22Rv1 (cell line): Measurements from ENCODE around the gene GNRH2.

ENCODE experiments used
- CTCF ChIP-seq: fragments of 450-650 bp; IDR thresholded peaks from 2 replicates; pipeline ENCODE4 v1.5.1; 2017; ENCODE audit warnings: mild to moderate bottlenecking
- ZFX ChIP-seq: fragments of 450-650 bp; IDR thresholded peaks from 2 replicates; pipeline ENCODE4 v1.6.1; 2017; ENCODE audit warnings: antibody characterized with exemption, borderline replicate concordance

GRCh38 chr20:3080939-3081388 is 37.5 kb downstream of the GNRH2 start:
- TF ChIP-seq CTCF (no peak), ZFX (no peak)
